CD14-positive monocyte (primary cell): ENCODE results near the gene OAF. TPM values are rescaled to one million over a fixed set of nuclear protein-coding genes. Genes with fewer than 3 reads are reported as not detected.
A peak's percentile ranks its signal among the peaks of the same experiment; 100 is the strongest.

ENCODE experiments used
- DNase-seq, 3 donors: peaks; one replicate each; pipeline ENCODE4 v3.0.0-alpha.2; 2011 to 2022
- H2AFZ ChIP-seq: 2 replicates; pipeline ENCODE4 v1.6.0; 2012; ENCODE audit warnings: mild to moderate bottlenecking, low read depth, low read length, inconsistent platforms; ENCODE audit not compliant: insufficient read depth, poor library complexity, severe bottlenecking
- H3K27ac ChIP-seq, 2 donors: 1 replicate in 1 of 2; 2 replicates in 1 of 2; pipeline ENCODE4 v1.5.1; 2012 to 2013; ENCODE audit warnings: low read length in 2 of 2, control low read depth in 1 of 2, inconsistent platforms in 1 of 2, low read depth in 1 of 2, mild to moderate bottlenecking in 1 of 2
- H3K27me3 ChIP-seq, 2 donors: one replicate each; pipeline versions ENCODE4 v1.6.0 to v1.6.1; 2011 to 2013; ENCODE audit warnings: low read length in 2 of 2; ENCODE audit not compliant: control insufficient read depth in 2 of 2, insufficient read depth in 2 of 2
- H3K36me3 ChIP-seq, 2 donors: replicated peaks in 1 of 2; 1 replicate in 1 of 2; 2 replicates in 1 of 2; pipeline versions ENCODE4 v1.5.1 to v1.6.1; 2012 to 2013; ENCODE audit warnings: low read length in 2 of 2, control low read depth in 1 of 2, inconsistent platforms in 1 of 2, mild to moderate bottlenecking in 1 of 2; ENCODE audit not compliant: insufficient read depth in 2 of 2, control insufficient read depth in 1 of 2
- H3K4me1 ChIP-seq, 2 donors: 1 replicate in 1 of 2; 2 replicates in 1 of 2; pipeline versions ENCODE4 v1.5.1 to v1.6.1; 2012 to 2013; ENCODE audit warnings: low read length in 2 of 2, control low read depth in 1 of 2, inconsistent platforms in 1 of 2, mild to moderate bottlenecking in 1 of 2, moderate library complexity in 1 of 2; ENCODE audit not compliant: insufficient read depth in 2 of 2, control insufficient read depth in 1 of 2
- H3K4me2 ChIP-seq: replicated peaks from 2 replicates; pipeline ENCODE3; 2012; ENCODE audit warnings: low read length, moderate library complexity, mild to moderate bottlenecking; ENCODE audit not compliant: poor library complexity, severe bottlenecking; ENCODE audit errors: extremely low read depth
- H3K4me3 ChIP-seq, 3 experiments: fragments of 200-600 bp in 1 of 3; sonication (generic) in 1 of 3; replicated peaks in 1 of 3; 1 replicate in 2 of 3; 2 replicates in 1 of 3; pipeline ENCODE4 v1.5.1; 2011 to 2013; ENCODE audit warnings: low read length in 3 of 3, mild to moderate bottlenecking in 3 of 3, control low read depth in 2 of 3, low read depth in 2 of 3, inconsistent platforms in 1 of 3, moderate library complexity in 1 of 3
- H3K79me2 ChIP-seq: 2 replicates; pipeline ENCODE4 v1.6.0; 2012; ENCODE audit warnings: mild to moderate bottlenecking, control low read depth, inconsistent platforms, low read length, moderate library complexity; ENCODE audit not compliant: insufficient read depth
- H3K9ac ChIP-seq: 2 replicates; pipeline ENCODE4 v1.6.0; 2017; ENCODE audit warnings: low read length, mild to moderate bottlenecking; ENCODE audit not compliant: insufficient read depth, poor library complexity, severe bottlenecking
- H3K9me3 ChIP-seq, 2 donors: replicated peaks in 1 of 2; 1 replicate in 1 of 2; 2 replicates in 1 of 2; pipeline versions ENCODE4 v1.5.1 to v1.6.1; 2012 to 2013; ENCODE audit warnings: low read length in 2 of 2, control low read depth in 1 of 2; ENCODE audit not compliant: control insufficient read depth in 1 of 2, insufficient read depth in 1 of 2
- H4K20me1 ChIP-seq: 2 replicates; pipeline ENCODE4 v1.6.0; 2012; ENCODE audit warnings: mild to moderate bottlenecking, low read length, control low read depth, moderate library complexity; ENCODE audit not compliant: insufficient read depth
- H3K27ac Mint-ChIP-seq, 7 donors: one replicate each; pipeline ENCODE4 v1.8.0; 2020; ENCODE audit warnings: mild to moderate bottlenecking in 7 of 7, mixed read lengths in 7 of 7, moderate library complexity in 6 of 7, inconsistent platforms in 2 of 7
- H3K27me3 Mint-ChIP-seq, 3 donors: one replicate each; pipeline ENCODE4 v1.8.0; 2021 to 2022; ENCODE audit warnings: low read depth in 3 of 3, mild to moderate bottlenecking in 3 of 3, mixed read lengths in 3 of 3, moderate library complexity in 3 of 3, inconsistent platforms in 1 of 3
- H3K36me3 Mint-ChIP-seq, 2 donors: one replicate each; pipeline ENCODE4 v1.8.0; 2020; ENCODE audit warnings: mixed read lengths in 2 of 2, inconsistent platforms in 1 of 2, mild to moderate bottlenecking in 1 of 2
- H3K4me1 Mint-ChIP-seq: one replicate; pipeline ENCODE4 v1.8.0; 2020; ENCODE audit warnings: mild to moderate bottlenecking, mixed read lengths
- H3K4me3 Mint-ChIP-seq, 2 donors: one replicate each; pipeline ENCODE4 v1.8.0; 2020; ENCODE audit warnings: mild to moderate bottlenecking in 2 of 2, mixed read lengths in 2 of 2, moderate library complexity in 1 of 2
- H3K9me3 Mint-ChIP-seq, 7 donors: one replicate each; pipeline ENCODE4 v1.8.0; 2020 to 2022; ENCODE audit warnings: mixed read lengths in 7 of 7, mild to moderate bottlenecking in 6 of 7, moderate library complexity in 6 of 7, inconsistent platforms in 2 of 7
- WGBS: methylation state at CpG from one replicate; pipeline ENCODE4 v1.1.5; 2013; ENCODE audit warnings: missing lambda C conversion rate; ENCODE audit not compliant: insufficient coverage; 5-methylcytosine and 5-hydroxymethylcytosine counted together
- intact Hi-C, 2 donors: fragments of 100-400 bp; cut with micrococcal nuclease; formaldehyde crosslinking; loops; one replicate each; pipeline versions ENCODE4 v1.15.0 to v1.15.1; 2023
- polyA plus RNA-seq, 3 donors: library from polyadenylated mRNA; depleted of rRNA in 1 of 3; unstranded in 2 of 3; stranded (reverse) in 1 of 3; fragments of 300-500 nt in 2 of 3; fragments of >200 nt in 1 of 3; fragmentation: Illumina TruSeq in 2 of 3; gene quantifications; 1 replicate in 2 of 3; 2 replicates in 1 of 3; pipeline ENCODE4 v1.2.3, GENCODE V29; 2012 to 2021
- TF ChIP-seq, protein P1 (sequence below): fragments of 200-600 bp; IDR thresholded peaks from one replicate; pipeline ENCODE4 v1.8.0; 2022; ENCODE audit warnings: antibody characterized with exemption, mild to moderate bottlenecking

The OAF gene
- polyA plus RNA-seq, 3 donors = 31.5 to 57.2 (median 49.2) TPM

DNA sequence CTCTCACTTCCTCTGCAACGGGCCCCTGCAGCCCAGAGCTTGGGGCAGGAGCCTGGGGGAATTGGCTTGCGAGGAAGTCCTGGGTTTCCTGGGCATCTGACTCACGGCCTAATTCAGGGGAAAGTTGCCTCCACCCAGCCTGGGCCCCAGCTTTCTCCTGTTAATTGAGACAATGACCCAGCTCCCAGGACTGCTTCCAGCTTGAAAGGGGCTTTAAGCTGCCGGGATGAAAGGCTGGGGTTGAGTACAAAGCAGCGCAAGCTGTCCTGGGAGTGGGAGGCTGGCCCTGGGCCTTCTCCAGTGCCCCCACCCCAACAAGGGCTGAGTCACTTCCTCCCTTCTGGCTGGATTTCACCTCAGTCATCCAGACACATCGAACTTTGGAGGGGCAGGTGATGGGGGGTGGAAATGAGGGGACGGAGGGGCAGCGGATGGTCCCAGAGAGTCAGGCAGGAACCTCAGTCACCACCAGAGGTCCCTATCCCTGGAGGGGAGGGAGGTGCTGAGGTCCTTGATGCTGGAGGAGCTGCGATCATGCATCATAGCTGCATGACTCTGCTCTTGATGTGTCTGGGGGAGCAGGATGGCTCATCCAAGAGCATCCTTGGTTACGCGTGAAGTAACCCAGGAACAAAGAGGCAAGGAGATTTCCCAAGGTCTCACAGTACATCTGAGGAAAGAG is 30.1 kb upstream of the OAF start:
- Mint-ChIP-seq H3K36me3 (no peaks in the 10 kb centered on the region), H3K4me3 (no peak overlapping the region), H3K27ac (peak overlapping the region in 1 of 7 donors; percentile 66), H3K27me3 (peaks cover 16 to 27% (median 18%) of the 10 kb centered on the region in 3 donors), H3K9me3 (peaks cover 0 to 2% (median 0%) of the 10 kb centered on the region in 7 donors), H3K4me1 (peaks cover 15% of the 10 kb centered on the region)
- no peaks in the 10 kb centered on the region for H3K27me3 ChIP-seq
- H4K20me1 ChIP-seq = no peaks in the 10 kb centered on the region
- peaks cover 10 to 11% of the 10 kb centered on the region in 2 donors for H3K4me1 ChIP-seq
- H3K27ac ChIP-seq = no peak overlapping the region
- intact Hi-C loops = no loop called here
- TF ChIP-seq, protein P1, sequence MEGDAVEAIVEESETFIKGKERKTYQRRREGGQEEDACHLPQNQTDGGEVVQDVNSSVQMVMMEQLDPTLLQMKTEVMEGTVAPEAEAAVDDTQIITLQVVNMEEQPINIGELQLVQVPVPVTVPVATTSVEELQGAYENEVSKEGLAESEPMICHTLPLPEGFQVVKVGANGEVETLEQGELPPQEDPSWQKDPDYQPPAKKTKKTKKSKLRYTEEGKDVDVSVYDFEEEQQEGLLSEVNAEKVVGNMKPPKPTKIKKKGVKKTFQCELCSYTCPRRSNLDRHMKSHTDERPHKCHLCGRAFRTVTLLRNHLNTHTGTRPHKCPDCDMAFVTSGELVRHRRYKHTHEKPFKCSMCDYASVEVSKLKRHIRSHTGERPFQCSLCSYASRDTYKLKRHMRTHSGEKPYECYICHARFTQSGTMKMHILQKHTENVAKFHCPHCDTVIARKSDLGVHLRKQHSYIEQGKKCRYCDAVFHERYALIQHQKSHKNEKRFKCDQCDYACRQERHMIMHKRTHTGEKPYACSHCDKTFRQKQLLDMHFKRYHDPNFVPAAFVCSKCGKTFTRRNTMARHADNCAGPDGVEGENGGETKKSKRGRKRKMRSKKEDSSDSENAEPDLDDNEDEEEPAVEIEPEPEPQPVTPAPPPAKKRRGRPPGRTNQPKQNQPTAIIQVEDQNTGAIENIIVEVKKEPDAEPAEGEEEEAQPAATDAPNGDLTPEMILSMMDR = peak; percentile 24
- no peak overlapping the region for H3K4me3 ChIP-seq
- peak; percentile 24 to 65 (median 38) for DNase-seq
- H3K36me3 ChIP-seq = no peaks in the 10 kb centered on the region
- WGBS = 8% methylated on average over 2 of the region's 11 CpGs
- no peaks in the 10 kb centered on the region for H3K79me2 ChIP-seq
- H3K9me3 ChIP-seq = no peaks in the 10 kb centered on the region
- peak overlapping the region; percentile 65 for H2AFZ ChIP-seq
- H3K4me2 ChIP-seq = no peak overlapping the region
- no peak overlapping the region for H3K9ac ChIP-seq

DNA sequence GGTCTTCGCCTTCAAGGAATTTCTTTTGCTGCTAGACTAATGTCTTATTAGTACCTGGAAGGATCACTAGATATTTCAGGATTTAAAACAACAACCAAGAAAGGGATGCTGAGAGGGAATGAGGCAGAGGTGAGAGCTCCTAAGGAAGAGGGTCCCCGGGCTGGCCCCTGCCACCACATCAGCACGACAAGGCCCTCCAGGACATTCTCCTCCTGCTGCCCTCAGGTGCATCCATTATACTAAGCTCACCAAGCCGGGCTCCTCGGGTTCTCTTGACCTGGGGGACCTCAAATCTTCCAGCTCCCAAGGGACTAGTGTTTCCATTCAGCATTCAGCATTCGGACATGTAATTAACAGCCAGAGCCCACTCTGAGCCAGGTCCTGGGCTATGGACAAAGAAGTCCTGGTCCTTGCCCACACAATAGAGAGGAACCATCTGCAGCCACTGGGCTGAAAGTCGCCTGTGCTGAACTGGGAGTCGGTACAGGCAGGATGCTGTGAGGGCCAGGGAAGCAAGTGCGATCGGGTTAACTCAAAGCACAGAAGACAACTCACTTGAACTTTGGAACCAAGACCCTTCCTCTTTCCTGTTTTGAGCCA is 29.4 kb upstream of the OAF start:
- Mint-ChIP-seq H3K9me3 (peaks cover 0 to 2% (median 0%) of the 10 kb centered on the region in 7 donors), H3K27me3 (peaks cover 14 to 24% (median 17%) of the 10 kb centered on the region in 3 donors), H3K4me1 (peaks cover 17% of the 10 kb centered on the region), H3K4me3 (no peak overlapping the region), H3K36me3 (no peaks in the 10 kb centered on the region), H3K27ac (peak overlapping the region in 1 of 7 donors; percentile 40)
- no peaks in the 10 kb centered on the region for H3K27me3 ChIP-seq
- no peaks in the 10 kb centered on the region for H3K36me3 ChIP-seq
- no peak overlapping the region for H2AFZ ChIP-seq
- peaks cover 10 to 11% of the 10 kb centered on the region in 2 donors for H3K4me1 ChIP-seq
- intact Hi-C loops = no loop called here
- no peak for DNase-seq
- no peaks in the 10 kb centered on the region for H3K79me2 ChIP-seq
- 93% methylated on average over 10 of the region's 10 CpGs for WGBS
- H3K9me3 ChIP-seq = no peaks in the 10 kb centered on the region
- no peak overlapping the region for H3K4me2 ChIP-seq
- no peak overlapping the region for H3K4me3 ChIP-seq
- H3K9ac ChIP-seq = no peak overlapping the region
- H3K27ac ChIP-seq = no peak overlapping the region
- no peaks in the 10 kb centered on the region for H4K20me1 ChIP-seq
- TF ChIP-seq, protein P1 = no peak
